MM.1S (cell line): ENCODE measurements around the gene SMC6.

Experiments used
- DNase-seq: peaks from one replicate; pipeline ENCODE4 v3.0.0-alpha.2; 2015
- H2AFZ ChIP-seq: fragments of 300-600 bp; sonication (generic); 2 replicates; pipeline ENCODE4 v1.6.0; 2016; ENCODE audit warnings: antibody characterized with exemption, low read length
- H3F3A ChIP-seq: fragments of 300-600 bp; sonication (generic); 2 replicates; pipeline ENCODE4 v1.6.1; 2016; ENCODE audit warnings: mild to moderate bottlenecking, antibody characterized with exemption, low read length, moderate library complexity, mixed read lengths; ENCODE audit not compliant: insufficient read depth
- H3K27ac ChIP-seq: fragments of 300-600 bp; sonication (generic); 2 replicates; pipeline ENCODE4 v1.5.1; 2016; ENCODE audit warnings: mild to moderate bottlenecking, low read length
- H3K27me3 ChIP-seq: fragments of 300-600 bp; sonication (generic); replicated peaks from 2 replicates; pipeline ENCODE4 v1.6.0; 2016; ENCODE audit warnings: low read length; ENCODE audit not compliant: insufficient read depth
- H3K36me3 ChIP-seq: fragments of 300-600 bp; sonication (generic); replicated peaks from 2 replicates; pipeline ENCODE4 v1.6.1; 2016; ENCODE audit warnings: mild to moderate bottlenecking, low read length, mixed read lengths; ENCODE audit not compliant: insufficient read depth
- H3K4me1 ChIP-seq: fragments of 300-600 bp; sonication (generic); 2 replicates; pipeline ENCODE4 v1.6.1; 2016; ENCODE audit warnings: low read length, mixed read lengths
- H3K4me2 ChIP-seq: fragments of 300-600 bp; sonication (generic); 2 replicates; pipeline ENCODE4 v1.6.0; 2016; ENCODE audit warnings: low read depth, low read length
- H3K4me3 ChIP-seq: fragments of 300-600 bp; sonication (generic); 2 replicates; pipeline ENCODE4 v1.5.1; 2016; ENCODE audit warnings: low read length, mixed read lengths
- H3K79me2 ChIP-seq: fragments of 300-600 bp; sonication (generic); 2 replicates; pipeline ENCODE4 v1.6.1; 2016; ENCODE audit warnings: mixed run types, low read length, mixed read lengths
- H3K9ac ChIP-seq: fragments of 300-600 bp; sonication (generic); 2 replicates; pipeline ENCODE4 v1.6.1; 2016; ENCODE audit warnings: low read length, mixed read lengths
- H3K9me2 ChIP-seq: fragments of 300-600 bp; sonication (generic); replicated peaks from 2 replicates; pipeline ENCODE4 v1.6.1; 2016; ENCODE audit warnings: mild to moderate bottlenecking, low read length, mixed read lengths; ENCODE audit not compliant: insufficient read depth
- H3K9me3 ChIP-seq: fragments of 300-600 bp; sonication (generic); replicated peaks from 2 replicates; pipeline ENCODE4 v1.6.1; 2016; ENCODE audit warnings: mild to moderate bottlenecking, low read length, mixed read lengths; ENCODE audit not compliant: insufficient read depth
- H4K20me1 ChIP-seq: fragments of 300-600 bp; sonication (generic); 2 replicates; pipeline ENCODE4 v1.6.1; 2016; ENCODE audit warnings: mild to moderate bottlenecking, low read length, moderate library complexity, mixed read lengths; ENCODE audit not compliant: insufficient read depth
- CTCF ChIP-seq: fragments of 300-600 bp; sonication (generic); IDR thresholded peaks from 2 replicates; pipeline ENCODE4 v1.5.1; 2016; ENCODE audit warnings: antibody characterized with exemption, low read length, mixed read lengths
- EZH2 ChIP-seq: fragments of 300-600 bp; sonication (generic); optimal IDR thresholded peaks from 2 replicates; pipeline ENCODE3; 2017; ENCODE audit warnings: low read depth, mild to moderate bottlenecking, antibody characterized with exemption, low read length, mixed read lengths
- EZH2phosphoT487 ChIP-seq: fragments of 300-600 bp; sonication (generic); IDR thresholded peaks from 2 replicates; pipeline ENCODE4 v1.6.1; 2018; ENCODE audit warnings: antibody characterized with exemption, low read length

SMC6 gene

GRCh38 chr2:17765398-17765797, 11.8 kb upstream of the SMC6 start:
- no peaks in the 10 kb centered on the region for H3F3A ChIP-seq
- peaks cover 5% of the 10 kb centered on the region; the same call in 1 of the 2 replicates for H3K36me3 ChIP-seq
- no peaks in the 10 kb centered on the region for H3K9me2 ChIP-seq
- no peak overlapping the region for H3K4me2 ChIP-seq
- H3K9me3 ChIP-seq, result no peaks in the 10 kb centered on the region
- H2AFZ ChIP-seq, result no peak overlapping the region
- no peak overlapping the region for H3K27ac ChIP-seq
- no peaks in the 10 kb centered on the region for H3K79me2 ChIP-seq
- TF ChIP-seq EZH2phosphoT487, result no peak
- no peak for TF ChIP-seq EZH2
- no peak for TF ChIP-seq CTCF
- H3K4me3 ChIP-seq, result no peak overlapping the region
- no peaks in the 10 kb centered on the region for H3K27me3 ChIP-seq
- H3K4me1 ChIP-seq, result no peaks in the 10 kb centered on the region
- no peaks in the 10 kb centered on the region for H4K20me1 ChIP-seq
- DNase-seq, result no peak
- no peak overlapping the region for H3K9ac ChIP-seq

- Histone ChIP-seq H3K79me2 (peaks cover 11% of the 10 kb centered on the region), H3K4me3 (no peak overlapping the region), H3F3A (no peaks in the 10 kb centered on the region), H3K9ac (no peak overlapping the region), H3K9me2 (no peaks in the 10 kb centered on the region), H3K4me1 (no peaks in the 10 kb centered on the region), H3K36me3 (peaks cover 11% of the 10 kb centered on the region; the same call in 1 of the 2 replicates), H3K27ac (no peak overlapping the region), H2AFZ (no peak overlapping the region), H3K9me3 (no peaks in the 10 kb centered on the region), H4K20me1 (no peaks in the 10 kb centered on the region), H3K4me2 (no peak overlapping the region), H3K27me3 (no peaks in the 10 kb centered on the region)
- no peak for TF ChIP-seq EZH2phosphoT487
- no peak for TF ChIP-seq EZH2
- TF ChIP-seq CTCF, result no peak
- no peak for DNase-seq
Observed at GRCh38 chr2:17763641-17764333, 10.2 kb upstream of the SMC6 start.

- H3F3A ChIP-seq, result no peaks in the 10 kb centered on the region
Observed at GRCh38 chr2:17762451-17762850, 8.8 kb upstream of the SMC6 start.

More at GRCh38 chr2:17762451-17762850, 8.8 kb upstream of the SMC6 start:
- H3K9ac ChIP-seq, result no peak overlapping the region
- DNase-seq, result no peak
- H3K4me3 ChIP-seq, result no peak overlapping the region
- no peak overlapping the region for H2AFZ ChIP-seq
- no peaks in the 10 kb centered on the region for H3K4me1 ChIP-seq
- no peaks in the 10 kb centered on the region for H3K9me3 ChIP-seq
- peaks cover 11% of the 10 kb centered on the region; the same call in 1 of the 2 replicates for H3K36me3 ChIP-seq
- H4K20me1 ChIP-seq, result no peaks in the 10 kb centered on the region
- no peaks in the 10 kb centered on the region for H3K27me3 ChIP-seq
- H3K27ac ChIP-seq, result no peak overlapping the region
- no peak for TF ChIP-seq CTCF
- no peak for TF ChIP-seq EZH2phosphoT487
- TF ChIP-seq EZH2, result no peak
- H3K4me2 ChIP-seq, result no peak overlapping the region
- H3K79me2 ChIP-seq, result peaks cover 25% of the 10 kb centered on the region
- H3K9me2 ChIP-seq, result no peaks in the 10 kb centered on the region
